GM12874 (cell line): Measurements from ENCODE around the gene SENP6.

Experiments used
- TF ChIP-seq, protein P1 (sequence below): IDR thresholded peaks from 2 replicates; pipeline ENCODE4 v1.5.1; 2011; ENCODE audit warnings: low read depth, mild to moderate bottlenecking, control low read depth, low read length, moderate library complexity; ENCODE audit not compliant: insufficient read depth

Gene SENP6

DNA sequence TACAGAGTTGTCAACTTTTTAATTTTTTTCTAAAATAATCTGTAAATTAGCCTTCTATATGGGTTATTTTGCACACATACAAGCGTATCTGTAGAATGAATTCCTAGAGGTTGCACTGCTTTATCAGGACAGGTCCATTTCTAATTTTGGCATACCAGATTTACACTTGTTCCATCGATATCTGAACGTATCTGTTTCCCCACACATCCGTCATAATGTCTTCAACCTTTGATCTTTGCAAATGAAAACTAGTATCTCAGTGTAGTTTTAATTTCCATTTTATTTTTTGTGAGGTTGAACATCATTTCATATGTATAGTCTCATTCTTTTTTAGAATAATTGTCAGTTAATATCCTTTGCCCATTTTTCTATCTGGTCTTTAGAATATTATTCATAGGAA is 22.7 kb downstream of the SENP6 start:
- TF ChIP-seq, protein P1, sequence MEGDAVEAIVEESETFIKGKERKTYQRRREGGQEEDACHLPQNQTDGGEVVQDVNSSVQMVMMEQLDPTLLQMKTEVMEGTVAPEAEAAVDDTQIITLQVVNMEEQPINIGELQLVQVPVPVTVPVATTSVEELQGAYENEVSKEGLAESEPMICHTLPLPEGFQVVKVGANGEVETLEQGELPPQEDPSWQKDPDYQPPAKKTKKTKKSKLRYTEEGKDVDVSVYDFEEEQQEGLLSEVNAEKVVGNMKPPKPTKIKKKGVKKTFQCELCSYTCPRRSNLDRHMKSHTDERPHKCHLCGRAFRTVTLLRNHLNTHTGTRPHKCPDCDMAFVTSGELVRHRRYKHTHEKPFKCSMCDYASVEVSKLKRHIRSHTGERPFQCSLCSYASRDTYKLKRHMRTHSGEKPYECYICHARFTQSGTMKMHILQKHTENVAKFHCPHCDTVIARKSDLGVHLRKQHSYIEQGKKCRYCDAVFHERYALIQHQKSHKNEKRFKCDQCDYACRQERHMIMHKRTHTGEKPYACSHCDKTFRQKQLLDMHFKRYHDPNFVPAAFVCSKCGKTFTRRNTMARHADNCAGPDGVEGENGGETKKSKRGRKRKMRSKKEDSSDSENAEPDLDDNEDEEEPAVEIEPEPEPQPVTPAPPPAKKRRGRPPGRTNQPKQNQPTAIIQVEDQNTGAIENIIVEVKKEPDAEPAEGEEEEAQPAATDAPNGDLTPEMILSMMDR: no peak

DNA sequence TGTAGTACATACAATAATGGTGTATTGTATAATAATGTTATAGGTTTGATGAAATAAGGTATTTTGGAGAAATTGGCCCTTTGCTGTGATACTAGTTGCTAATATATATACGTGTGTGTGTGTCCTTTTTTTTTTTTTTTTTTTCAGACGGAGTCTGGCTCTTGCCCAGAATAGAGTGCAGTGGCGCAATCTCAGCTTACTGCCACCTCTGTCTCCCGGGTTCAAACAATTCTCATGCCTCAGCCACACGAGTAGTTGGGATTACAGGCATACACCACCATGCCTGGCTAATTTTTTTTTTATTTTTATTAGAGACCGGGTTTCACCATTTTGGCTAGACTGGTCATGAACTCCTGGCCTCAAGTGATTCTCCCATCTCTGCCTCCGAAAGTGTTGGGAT is 23.3 kb downstream of the SENP6 start:
- TF ChIP-seq, protein P1: no peak

DNA sequence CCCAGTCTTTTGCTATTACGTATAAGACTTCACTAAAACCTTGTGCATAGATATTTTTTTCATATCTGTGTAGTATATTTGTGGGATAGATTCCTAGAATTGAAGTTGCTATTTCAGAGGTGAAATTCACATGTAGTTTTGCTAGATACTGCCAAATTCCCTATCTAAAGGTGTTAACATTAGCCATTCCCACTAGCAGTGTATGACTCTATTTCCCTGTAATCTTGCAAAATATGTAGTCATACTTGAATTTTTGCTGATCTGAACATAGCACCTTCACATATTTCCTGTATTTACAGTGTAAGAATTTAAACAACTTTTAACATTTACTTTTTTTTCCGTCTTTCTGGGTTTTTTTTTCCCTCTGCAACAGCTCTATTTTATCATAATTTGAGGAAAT is 24.9 kb downstream of the SENP6 start:
- TF ChIP-seq, protein P1: no peak

DNA sequence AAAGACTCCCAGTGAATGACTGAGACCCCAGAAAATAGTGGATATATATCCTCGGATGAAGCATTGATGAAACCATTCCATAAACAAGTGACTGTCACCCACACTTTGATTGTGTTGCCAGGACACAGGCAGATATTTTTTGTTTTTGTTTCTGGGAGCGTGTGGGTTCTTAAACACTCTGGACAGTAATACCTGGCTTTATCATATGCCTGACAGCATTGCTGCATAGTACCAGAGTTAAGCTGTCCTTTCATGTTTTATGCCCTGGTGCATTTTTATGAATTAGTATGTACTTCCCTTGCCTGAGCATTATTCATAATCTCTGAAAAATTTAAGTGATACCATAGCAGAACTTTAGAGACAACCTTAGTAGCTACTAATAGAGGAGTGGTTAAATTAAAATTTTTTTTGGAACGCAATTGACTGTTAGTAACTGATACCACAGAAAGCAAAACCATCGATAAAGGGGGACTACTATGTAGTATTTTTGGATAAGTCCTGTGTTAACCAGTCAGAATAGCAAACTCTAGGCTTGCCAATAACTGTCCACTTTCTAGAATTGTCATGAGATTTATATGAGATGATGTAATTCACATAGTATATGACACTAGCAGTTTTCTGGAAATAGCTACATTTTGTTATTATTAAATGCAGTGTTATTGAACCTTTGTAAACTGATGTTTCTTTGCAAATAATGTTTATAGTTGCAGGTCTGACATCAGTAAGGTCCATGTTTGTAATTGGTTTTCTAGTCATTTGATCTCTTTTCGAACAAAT is 30.4 kb downstream of the SENP6 start:
- TF ChIP-seq, protein P1: no peak

DNA sequence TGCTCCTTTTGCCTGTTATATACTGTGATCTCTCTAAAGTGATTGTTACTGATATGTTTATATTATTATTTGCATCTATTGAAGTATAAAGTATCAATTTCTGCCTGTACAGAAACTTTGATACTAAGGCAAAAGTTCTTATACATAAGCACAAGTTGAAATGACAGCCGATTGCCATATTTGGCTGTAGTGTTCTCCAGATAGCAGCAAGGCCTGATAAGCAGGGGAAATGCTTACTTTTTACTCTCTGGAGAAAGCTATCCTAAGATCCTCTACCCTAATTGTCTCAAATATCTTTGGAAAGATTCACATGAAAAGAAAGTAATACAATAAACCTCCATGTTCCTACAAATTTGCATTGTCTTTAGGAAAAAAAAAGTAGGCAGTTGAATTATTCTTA is 31.4 kb downstream of the SENP6 start:
- TF ChIP-seq, protein P1: no peak

DNA sequence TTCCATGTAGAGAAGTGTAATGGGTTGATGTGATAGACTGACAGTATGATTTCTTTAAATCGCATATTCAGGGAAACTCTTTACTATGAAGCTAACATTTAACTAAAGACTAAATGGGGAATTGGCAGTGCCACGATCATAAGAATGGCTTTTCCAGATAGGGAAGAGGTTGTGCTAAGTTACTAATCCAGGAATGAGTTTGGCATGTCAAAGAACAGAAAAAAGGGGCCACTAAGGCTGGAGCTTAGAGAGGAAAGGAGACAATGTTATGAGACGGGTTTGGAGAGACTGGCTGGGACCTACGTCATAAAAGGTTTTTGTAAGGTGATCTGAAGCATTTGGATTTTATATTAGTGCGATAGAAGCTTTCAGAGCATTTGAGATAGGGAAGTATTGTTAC is 40.6 kb downstream of the SENP6 start:
- TF ChIP-seq, protein P1: no peak

DNA sequence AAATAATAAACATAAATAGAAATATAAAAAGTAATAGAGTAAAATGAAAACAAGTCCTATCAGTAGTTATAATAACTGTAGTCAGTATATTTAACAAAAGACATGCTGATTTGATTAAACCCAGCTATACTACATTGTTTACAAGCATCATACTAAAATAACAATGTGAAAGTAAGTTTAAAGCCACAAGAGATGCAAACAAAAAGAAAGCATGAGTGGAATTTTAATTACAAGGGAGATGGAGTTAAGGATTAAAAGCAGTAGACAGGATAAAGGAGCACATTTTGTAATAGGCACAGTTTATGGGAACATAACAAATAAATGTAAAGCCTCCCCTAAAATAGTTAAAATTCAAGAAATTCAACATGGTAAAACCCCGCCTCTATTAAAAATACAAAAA is 41.5 kb downstream of the SENP6 start:
- TF ChIP-seq, protein P1: no peak
